ENCODE results near the gene FASN.

GRCh38 chr17:82118815-82119380 lies 20.9 kb upstream of the FASN start:
- TF ChIP-seq, protein P1, sequence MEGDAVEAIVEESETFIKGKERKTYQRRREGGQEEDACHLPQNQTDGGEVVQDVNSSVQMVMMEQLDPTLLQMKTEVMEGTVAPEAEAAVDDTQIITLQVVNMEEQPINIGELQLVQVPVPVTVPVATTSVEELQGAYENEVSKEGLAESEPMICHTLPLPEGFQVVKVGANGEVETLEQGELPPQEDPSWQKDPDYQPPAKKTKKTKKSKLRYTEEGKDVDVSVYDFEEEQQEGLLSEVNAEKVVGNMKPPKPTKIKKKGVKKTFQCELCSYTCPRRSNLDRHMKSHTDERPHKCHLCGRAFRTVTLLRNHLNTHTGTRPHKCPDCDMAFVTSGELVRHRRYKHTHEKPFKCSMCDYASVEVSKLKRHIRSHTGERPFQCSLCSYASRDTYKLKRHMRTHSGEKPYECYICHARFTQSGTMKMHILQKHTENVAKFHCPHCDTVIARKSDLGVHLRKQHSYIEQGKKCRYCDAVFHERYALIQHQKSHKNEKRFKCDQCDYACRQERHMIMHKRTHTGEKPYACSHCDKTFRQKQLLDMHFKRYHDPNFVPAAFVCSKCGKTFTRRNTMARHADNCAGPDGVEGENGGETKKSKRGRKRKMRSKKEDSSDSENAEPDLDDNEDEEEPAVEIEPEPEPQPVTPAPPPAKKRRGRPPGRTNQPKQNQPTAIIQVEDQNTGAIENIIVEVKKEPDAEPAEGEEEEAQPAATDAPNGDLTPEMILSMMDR (conservative IDR thresholded peaks at IDR 0.05 in 1 of 2, IDR thresholded peaks at IDR 0.05 in 1 of 2; ENCODE audit: low read depth in 1 of 2, low read length in 2 of 2) = no peak
- no peak for TF ChIP-seq EZH2 (IDR thresholded peaks at IDR 0.05; ENCODE audit: low read length, missing control alignments)
